Measurements from ENCODE around the gene POLR2L.

The POLR2L gene

GRCh38 chr11:794013-794765 lies 48.1 kb downstream of the POLR2L start:
- no peak for DNase-seq (ENCODE audit: low read depth)

DNA sequence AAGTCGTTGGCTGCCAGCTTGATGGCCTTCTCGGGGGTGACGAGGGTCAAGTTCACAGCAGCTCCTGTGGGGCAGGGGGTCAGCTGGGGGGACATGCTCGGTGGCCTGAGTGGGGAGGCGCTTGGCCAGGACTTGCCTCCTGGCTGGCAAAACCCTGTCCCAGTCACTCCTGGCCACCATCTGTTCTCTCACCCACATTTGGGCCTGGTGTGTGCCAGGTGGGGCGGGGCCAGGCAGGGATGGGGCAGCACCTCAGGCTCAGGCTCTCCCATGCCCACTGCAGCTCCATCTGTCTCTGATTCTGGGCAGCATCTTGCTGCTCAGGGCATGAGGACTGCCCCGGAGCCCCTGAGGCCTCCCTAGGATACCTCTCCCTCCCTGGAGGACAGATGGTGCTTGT lies 48.8 kb downstream of the POLR2L start:
- no peak for DNase-seq (ENCODE audit: low read depth)

GRCh38 chr11:792873-793272 lies 49.5 kb downstream of the POLR2L start:
- DNase-seq (ENCODE audit: low read depth), result no peak

DNA sequence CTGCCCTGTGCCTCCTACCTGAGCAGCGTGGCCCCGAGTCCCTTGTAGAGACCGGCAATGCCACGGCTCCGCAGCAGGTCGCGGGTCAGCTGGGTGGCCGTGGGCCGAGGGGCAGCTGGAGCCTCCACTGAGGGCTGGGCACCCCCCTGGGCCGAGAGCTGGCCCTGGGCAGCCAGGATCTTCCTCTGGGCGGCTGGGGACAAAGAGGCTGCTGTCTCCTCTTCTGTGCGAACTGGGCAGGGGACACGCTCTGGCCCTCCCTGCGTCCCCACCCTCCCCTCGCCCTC lies 49.9 kb downstream of the POLR2L start:
- no peak for DNase-seq (ENCODE audit: low read depth)

DNA sequence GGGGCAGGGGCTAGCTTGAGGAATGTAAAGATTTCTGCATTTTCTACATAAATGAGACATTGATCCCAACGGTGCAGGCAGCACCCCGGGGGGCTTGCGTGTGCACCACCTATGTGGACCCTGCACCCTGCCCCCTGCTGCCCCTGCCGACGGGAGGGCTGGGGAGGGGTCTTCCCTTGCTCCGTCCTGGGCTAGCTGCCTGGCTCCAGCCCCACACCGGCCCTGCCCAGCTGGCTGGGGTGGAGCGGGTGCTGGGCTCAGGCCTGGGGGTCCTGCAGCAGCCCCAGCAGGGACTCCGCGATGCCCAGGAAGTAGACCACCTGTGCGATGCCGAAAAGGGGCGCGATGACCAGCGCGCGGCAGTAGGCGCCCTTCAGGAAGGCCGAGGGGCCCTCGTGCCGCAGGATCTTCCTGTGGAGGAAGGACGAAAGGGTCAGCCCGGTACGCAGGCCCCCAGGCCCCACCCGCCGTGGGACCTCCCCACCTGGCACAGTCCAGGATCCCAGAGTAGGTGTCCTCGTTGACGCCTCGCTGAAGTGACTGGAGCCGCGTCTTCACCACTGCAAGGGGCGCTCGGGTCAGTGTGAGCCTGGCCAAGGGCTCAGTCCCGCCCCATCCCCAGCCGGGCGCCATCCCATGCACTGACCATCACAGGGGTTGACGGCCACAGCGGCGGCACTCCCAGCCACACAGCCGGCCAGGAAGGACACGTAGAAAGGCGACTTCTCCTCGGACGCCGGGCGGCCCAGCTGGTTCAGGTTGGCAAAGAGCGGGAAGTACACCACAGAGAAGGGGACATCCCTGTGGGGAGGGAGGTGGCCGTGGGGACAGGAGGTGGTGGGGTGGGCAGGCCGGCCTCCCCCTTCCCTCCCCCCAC lies 50.4 kb downstream of the POLR2L start:
- DNase-seq (ENCODE audit: low read depth), result no peak

- no peak for DNase-seq (ENCODE audit: low read depth)
Observed at GRCh38 chr11:790721-791564, 51.4 kb downstream of the POLR2L start.

GRCh38 chr11:789943-790342 lies 52.4 kb downstream of the POLR2L start, which contains the start of gene CEND1:
TSS of gene CEND1 (minus strand) at chr11:790090. CDS start at chr11:788576, 1,514 bp downstream.
- no peak for DNase-seq (ENCODE audit: low read depth)

Data from GM04503 (cell line).